HG03108 (cell line): ENCODE results near the gene GPC6.

Experiments used
- ATAC-seq: cut with Tn5 transposase; IDR thresholded peaks from one replicate; pipeline ENCODE4 v1.9.1; 2021; ENCODE audit warnings: moderate library complexity; ENCODE audit not compliant: unreplicated experiment

GPC6 gene

DNA sequence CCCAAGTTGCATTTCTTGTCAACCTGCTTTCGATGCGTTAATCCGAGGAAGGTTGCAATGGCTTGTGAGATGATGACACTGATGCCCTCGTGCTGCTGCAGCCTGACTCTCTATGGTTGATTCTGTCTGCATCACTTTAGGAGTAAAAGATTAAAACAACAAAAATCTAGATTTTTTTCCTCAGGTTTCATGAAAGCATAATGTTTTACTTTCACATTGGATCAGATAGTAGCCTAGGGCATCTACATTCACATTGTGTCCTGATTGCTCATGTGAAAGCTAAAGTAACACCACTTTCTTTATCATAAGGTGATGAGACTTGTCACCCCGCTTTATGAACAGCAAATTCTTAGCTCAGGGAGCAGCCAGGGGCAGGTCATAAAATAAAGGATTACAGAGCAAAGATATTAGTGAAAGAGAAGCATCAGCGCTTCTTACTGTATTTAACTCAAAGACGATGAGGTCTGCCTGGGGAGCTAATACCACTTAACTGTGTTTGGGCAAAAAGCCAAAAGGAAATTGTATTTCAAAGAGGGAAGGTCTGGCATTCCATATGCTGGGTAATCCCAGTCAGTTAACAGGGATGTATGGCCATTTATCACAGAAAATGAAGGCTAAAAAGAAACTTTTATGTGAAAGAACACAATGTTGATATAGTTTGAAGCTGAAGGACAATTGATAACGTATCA, 270.5 kb downstream of the GPC6 start:
- ATAC-seq: no peak

DNA sequence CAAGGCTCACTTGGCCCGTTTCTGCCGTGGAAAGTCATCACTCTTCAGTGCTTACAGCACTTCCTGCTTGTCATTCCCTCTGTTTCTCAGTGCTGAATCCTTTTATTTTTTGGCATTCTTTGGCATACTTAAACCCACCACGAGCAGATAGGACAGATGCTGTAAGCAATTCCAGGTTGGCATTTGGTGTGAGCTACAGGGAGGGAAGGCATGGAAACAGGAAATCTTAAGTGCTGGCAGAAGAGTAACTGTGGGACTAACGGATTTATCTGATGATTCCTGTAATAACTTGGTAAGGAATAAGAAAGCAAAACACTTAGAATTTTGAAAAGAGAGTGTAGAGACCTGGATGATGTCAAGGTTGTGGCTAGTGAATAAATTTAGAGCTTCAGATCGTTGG, 273.4 kb downstream of the GPC6 start:
- ATAC-seq: no peak

DNA sequence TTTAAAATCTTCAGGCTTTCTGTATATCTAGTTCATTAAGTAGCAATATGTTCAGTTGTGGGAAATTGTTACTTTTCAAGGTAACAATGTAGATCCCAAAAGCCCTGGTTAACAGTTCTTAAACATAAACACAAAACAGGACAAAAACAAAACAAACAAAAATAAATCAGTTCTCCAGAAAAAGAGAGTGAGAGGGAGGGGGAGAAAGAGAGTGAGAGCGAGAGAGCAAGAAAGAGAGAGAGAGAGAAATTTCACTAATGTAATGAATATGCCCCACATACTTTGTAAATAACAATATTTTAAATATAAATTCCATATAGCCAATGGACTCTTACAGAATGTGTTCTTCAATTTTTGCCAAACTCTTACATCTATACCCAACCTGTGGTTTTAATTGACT, 275.5 kb downstream of the GPC6 start:
- no peak for ATAC-seq

DNA sequence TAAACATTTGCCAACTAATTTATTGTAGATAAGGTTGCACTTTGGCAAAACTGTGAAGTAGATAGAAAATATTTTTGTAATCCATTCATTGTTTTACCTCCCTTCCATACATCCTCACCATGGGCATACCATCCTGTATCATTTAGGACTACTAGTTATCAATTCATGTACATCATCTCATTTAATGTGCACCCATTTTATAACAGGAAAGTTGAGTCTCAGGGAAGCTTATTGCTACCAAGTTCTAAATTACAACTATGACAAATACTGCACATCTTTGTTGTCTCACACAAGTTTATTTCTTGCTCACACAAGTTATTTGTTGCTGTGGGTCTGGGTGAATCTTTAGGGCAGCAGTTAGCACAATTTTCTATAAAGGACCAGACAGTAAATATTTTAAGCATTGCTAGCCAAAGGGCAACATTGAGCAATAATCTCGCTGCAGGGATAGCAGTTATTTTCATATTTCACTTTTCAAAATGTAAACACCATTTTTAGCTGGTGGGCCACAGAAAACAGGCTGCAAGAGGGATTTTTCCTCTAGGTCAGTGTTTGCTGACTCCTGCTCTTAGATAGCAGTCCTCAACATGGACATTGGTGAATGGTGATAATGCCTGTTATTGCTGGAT, 276.5 kb downstream of the GPC6 start:
- no peak for ATAC-seq

DNA sequence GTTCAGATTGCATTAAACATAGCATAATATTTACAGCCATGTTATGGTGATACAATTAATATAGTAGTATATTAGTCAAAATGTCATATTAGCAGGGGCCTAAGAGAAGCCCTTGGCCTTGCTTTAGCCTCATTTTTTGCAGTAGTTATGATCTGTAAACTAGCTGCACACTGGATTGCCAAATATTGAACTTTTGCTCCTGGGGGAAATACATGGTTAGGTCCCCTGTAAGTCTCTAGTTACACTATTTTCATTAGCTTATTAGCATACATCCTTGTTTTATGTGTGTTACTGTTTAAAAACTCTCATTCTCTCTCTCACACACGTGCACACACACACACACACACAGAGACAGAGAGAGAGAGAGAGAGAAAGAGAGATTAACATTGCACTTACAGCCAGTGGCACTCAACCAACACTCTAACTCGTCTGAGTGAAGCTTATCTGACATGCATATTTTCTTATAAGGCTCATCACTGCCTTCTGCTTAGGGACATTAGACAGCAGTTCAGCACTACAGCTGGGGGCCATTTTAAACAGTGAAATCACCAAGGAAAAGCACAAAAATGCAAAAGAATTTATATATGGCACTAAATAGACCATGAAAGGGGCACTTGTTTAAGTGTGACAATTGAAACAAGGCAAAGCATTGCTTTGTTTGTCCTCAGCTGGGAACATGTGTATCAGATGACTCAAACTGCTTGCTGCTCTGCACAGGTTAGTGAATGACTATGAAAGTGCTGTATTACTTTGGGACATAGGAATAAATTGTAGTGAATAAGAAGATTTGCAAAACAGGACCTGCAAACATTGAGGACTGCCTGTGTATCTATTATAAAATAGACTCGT, 278.7 kb downstream of the GPC6 start:
- ATAC-seq: no peak

DNA sequence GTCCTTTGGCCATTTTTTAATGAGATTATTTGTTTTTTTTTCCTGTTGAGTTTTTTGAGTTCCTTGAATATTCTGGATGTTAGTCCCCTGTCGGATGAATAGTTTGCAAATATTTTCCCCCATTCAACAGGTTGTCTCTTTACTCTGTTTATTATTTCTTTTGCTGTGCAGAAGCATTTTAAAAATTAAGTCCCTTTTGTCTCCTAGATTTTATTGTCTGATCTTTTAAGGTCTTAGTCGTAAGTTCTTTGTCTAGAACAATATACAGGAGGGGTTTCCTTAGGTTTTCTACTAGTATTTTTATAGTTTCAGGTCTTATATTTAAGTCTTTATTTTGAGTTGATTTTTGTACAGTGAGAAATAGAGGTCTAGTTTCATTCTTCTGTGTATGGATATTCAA, 284.4 kb downstream of the GPC6 start:
- no peak for ATAC-seq

DNA sequence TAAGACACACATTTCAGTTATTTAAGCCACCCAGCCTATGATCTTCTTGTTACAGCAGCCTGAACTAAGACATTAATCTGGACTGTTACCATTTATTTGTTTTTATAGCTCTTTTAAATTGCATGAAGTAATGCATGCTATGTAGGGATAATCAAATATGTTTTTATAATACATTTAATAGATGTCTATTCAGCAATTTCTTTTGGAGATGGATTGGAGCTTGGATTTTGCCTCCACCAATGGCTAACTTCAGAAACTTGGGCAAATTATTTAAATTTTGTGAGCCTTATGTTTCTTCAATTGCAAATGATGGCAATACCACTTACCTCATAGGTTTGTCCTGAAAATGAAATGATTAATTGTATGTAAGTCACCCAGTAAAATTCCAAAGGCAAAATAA, 288.7 kb downstream of the GPC6 start:
- ATAC-seq: no peak

DNA sequence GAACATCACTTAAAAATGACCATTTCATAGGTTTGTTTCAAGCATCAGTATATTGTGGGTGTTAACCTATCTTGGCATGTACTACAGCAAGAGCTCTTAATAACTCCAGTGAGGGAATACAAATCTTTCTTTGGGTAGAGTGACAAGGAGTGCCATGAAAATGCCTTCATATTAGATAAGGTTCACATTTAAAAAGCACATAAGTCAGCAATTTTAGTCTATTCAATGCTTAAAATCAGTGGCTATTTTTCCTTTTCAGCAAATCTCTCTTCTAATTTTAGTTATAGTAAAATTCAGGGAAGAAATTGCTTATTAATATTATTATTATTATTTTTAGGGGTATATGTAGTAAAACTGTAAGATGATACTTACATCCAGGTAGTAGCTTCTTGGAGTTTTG, 291.1 kb downstream of the GPC6 start:
- ATAC-seq: no peak

DNA sequence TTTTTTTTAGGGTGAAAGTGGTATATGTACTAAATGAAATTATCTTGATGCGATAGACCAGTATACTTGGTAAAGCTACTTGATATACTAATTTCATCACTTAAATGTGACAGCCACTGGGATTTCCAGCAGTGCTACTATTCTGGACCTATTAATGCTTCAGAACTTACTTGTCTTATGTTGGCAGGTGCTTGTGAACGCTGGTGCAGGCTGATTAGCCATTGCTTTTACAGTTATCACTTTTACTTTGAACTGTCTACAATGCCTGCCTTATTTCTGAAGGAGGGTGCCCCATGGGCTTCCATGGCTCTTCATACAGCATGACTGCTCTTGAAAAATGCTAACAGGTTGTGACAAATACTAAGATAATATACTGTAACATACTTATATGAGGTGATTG, 294.7 kb downstream of the GPC6 start:
- ATAC-seq: no peak

DNA sequence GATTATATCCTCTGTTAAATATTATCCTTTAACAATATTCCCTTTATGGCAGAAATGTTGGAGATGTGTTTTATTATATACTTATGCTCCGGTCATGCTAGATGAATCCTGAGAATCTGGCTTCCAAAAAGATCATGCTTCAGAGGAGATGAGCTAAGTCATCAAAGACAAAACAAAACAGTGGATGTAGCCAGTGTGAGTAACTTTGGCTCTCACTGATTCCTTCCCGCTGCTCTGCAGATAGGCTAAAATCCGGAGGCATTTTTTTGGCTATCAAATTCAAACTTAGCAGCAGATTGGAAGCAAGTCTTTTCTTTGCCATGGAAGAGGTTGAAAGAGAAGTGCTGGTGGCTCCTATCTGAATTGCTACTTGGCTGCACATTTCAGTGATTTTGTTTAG, 295.9 kb downstream of the GPC6 start:
- no peak for ATAC-seq

DNA sequence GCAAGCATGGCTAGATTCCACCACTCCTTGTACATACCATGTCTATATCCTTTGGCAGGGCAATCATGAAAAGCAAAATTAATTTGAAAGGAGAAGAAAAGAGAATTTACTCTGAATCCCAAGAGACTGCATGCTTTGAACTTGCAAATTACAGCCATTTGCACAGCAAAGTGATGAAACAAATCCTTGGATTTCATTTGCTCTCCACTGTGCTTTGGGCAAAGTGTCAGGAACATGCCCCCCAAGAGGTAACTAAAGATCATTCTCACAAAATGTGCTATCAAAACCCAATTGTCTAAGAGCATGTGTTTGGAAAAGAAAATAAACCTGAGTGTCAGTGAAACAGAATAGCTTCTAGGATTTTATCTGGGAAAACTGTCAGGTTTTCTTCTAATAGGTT, 298.5 kb downstream of the GPC6 start:
- no peak for ATAC-seq

DNA sequence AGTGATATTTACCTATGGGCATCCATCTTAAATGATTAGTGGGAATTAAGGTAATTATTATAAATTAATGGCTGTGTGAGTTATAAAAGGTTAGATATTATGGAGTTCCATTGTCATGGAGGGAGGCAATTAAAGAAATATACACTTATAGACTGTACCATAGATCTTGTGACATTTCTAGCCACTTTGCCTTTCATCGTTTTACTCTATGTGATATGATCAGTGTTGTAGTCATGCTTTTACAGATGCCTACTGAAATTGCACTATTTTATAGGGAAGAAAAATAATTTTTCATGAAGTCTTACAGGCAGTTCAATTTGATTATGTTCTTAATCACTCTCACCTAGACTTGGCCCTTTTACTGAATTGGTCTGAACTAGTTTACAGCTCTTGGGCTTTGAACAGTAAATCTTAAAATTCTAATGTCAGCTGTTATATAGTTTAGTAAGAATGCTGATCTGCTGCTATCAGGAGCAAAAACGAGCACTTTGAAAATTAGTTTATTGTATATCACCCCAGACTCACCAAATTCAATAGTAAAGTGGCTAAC, 301.2 kb downstream of the GPC6 start:
- ATAC-seq: no peak

DNA sequence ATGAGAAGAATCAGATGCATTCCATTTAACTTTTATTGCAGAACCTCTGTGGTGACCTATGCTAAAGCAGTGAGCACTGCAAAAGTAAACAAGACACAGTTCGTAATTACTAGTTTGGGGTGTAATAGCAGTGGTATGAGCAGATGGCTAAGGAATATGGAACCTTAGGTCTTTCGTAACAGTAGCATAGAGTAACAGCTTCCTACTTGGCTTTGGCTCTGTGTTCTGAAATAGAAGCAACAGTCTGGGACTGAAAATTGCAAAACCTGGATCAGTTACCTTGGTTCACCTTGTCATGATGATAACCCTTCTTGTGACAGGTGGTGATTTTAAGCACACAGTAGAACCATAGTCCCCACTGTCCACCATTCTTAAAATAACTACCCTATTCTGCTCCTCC, 303.4 kb downstream of the GPC6 start:
- ATAC-seq: no peak

DNA sequence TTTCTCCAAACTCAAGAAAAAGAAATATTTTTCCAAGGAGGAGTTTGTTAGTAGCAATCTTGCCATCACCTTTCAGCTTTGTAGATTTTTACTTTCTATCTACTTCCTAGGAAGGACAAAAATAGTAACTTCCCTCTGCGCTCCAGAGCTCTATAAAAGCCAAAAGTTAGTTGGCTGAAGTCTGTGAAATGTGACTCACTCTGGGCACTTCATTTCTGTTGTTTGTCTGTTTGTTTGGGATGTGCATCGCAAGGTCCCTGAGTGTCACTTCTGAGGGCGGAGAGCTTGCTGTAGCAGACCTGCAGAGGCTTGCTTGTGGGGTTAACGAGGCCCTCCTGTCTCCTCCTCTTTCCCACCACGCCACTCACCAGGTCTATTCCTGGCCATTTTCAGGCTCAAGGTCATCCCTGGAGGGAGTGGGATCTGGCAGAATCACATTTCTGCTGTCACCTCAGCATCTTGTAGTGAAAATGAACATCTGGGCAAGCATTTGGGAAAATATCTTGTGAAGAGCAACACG, 307.6 kb downstream of the GPC6 start:
- no peak for ATAC-seq

DNA sequence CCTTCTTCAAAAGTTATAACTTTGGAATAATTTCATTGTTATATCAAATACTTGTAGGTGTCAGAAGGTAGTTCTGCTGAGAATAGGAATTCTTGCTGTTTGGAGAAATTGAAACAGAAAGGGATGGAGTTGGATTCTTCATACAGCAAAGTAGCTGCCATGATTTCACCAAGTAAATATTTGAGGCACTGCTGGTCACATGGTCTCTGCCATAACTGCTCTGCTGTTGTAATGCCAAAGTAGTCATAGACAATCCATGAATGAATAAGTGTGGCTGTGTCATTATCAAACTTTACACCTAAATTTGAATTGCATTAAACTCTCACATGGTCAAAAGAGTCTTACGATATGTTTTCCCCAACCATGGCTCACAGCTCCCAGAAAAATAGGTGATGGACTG, 308.6 kb downstream of the GPC6 start:
- no peak for ATAC-seq

DNA sequence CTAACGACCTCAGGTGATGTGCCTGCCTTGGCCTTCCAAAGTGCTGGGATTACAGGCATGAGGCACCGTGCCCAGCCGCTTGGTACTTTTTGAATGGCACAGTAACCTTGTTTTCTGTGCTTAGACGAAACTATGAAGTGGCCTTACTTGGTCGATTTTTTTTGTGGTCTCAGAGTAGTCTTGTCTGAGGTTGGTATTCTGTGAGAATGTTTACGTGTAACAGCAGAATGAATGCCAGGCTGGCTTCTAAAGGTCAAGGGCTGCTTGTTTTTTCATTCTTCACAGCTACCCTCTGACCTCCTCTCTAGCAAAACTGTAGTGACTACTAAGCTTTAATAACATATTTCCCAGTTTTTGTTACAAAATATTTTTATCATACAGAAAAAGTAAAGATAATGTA, 313.3 kb downstream of the GPC6 start:
- no peak for ATAC-seq

DNA sequence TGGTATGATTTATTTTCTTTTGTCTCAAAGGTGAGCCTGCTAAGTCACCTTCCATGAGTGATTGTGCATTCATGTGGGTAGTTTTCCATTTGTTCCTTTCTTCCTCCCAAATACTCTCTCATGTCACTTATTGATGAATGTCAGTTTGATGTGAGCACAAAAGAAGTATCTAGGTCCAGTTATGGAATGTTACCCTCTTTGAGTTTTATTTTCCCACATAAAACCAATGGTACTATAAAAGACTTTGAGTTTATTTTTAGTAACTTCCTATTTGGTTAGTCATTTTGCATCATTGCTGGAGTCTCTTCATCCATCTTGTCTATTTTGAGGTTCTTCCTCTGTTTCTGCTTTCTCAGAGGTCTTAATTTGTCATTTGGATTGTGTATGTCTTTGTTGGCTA, 321.3 kb downstream of the GPC6 start:
- no peak for ATAC-seq

DNA sequence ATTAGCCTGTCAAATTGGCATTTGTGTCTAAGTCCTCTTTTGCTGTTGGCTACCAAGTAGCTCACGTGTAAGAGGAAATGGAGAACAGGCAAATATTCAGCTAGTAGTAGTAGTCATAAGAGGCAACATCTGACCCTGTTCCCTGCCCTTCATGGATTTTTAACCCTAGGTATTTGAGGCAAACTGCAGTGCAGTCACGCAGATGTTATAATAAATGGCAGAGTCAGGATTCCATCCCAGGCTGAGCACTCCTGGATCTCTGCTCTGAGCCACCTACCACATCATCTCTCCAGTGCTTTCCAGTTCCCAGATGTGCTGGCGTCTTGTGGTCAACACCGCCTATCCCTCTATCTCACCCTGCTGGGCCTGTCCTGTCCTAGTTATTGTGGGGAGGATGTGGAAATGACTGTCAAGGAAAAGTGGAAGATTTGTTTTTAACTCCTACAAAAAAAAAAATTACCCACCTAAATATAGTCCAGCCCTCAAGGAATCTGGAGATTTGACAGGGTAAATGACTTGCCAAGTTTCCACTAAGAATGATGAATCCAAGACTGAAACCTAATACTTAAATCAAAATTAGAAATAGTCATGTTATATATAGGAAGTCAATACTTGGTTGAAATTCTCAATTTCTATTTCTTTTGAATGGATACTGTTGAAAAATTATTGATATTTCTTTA, 322.9 kb downstream of the GPC6 start:
- no peak for ATAC-seq

DNA sequence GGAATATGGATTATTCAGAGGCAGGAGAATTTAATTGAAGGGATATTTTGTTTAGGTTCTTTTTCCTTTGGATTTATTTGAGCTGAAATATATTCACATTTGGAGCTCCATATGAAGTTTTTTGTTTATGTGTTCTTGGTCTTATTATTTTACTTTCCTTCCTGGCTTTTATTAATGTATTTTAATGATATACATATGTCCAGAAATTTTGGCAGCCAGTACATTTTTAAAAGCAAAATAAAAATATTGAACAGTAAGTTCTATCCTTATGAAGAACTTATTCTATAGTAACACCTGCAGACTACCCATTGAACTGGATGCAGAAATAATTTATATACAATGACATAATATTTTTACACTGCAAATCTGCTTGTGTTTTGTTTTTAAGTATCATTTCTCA, 323.6 kb downstream of the GPC6 start:
- ATAC-seq: no peak

DNA sequence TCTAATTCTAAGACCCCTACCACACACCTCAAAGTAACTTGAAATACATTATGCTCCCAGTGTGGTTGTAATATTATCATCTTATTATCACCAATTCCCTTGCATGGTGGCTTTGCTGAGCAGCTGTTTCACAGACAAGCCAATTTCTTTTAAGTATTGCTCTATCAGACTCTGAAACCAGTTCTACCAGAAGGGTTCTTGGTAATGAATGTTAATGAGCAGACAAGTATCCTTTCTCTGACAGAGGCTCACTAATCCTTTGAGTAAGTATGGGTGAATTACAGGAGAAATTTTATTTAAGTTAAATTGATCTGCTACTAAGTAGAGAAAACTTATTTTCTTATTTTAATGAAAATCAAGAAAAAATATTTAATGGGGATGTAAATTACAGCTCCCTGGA, 326.0 kb downstream of the GPC6 start:
- ATAC-seq: no peak

DNA sequence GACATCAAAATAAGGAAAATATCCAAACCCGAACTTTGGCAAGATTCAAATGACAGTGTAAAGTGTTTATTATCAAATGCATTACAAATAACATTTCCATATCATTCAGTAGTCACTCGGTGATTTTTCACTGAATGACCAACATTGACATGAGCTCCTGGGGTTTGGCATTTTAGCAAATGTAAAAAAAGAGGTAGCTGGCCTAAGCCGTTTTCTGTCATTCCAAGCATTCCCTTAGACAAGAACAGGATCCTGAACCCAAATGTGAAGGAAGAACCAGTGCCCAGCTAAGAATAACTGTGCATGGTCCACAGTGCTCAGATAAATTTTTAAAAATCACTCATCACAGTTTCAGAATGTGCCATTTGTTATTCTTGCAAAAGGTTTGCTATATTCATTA, 327.9 kb downstream of the GPC6 start:
- no peak for ATAC-seq
